Stimulated activated CD4-positive, alpha-beta T cell treated with anti-CD3 and anti-CD28 coated beads, Interleukin-15, amount 100 ng/mL, for 24 hours (primary cell): Measurements from ENCODE around the gene CDK14.

Experiments used
- DNase-seq: peaks from one replicate; pipeline ENCODE4 v3.0.0-alpha.2; 2020

CDK14 gene

GRCh38 chr7:90595801-90596670 is at the start of gene CDK14:
CDK14 (plus strand) TSS chr7:90596321; CDS start chr7:90596628, 307 bp downstream.
- DNase-seq: peak; percentile 73

- DNase-seq: no peak
Measured at GRCh38 chr7:90551036-90551435, 45.1 kb upstream of the CDK14 start.

GRCh38 chr7:90552521-90552920 is 43.6 kb upstream of the CDK14 start:
- no peak for DNase-seq

GRCh38 chr7:90560730-90561129 is 35.4 kb upstream of the CDK14 start:
- DNase-seq: no peak

- DNase-seq: no peak
Measured at GRCh38 chr7:90563286-90563685, 32.8 kb upstream of the CDK14 start.

- no peak for DNase-seq
Measured at GRCh38 chr7:90564455-90564854, 31.7 kb upstream of the CDK14 start.

GRCh38 chr7:90568213-90568612 is 27.9 kb upstream of the CDK14 start:
- no peak for DNase-seq

- DNase-seq: no peak
Measured at GRCh38 chr7:90569368-90569767, 26.8 kb upstream of the CDK14 start.

- DNase-seq: no peak
Measured at GRCh38 chr7:90570373-90570959, 25.7 kb upstream of the CDK14 start.

GRCh38 chr7:90574146-90574819 is 21.8 kb upstream of the CDK14 start:
- no peak for DNase-seq

GRCh38 chr7:90574820-90575187 is 21.3 kb upstream of the CDK14 start:
- no peak for DNase-seq

- no peak for DNase-seq
Measured at GRCh38 chr7:90579181-90579688, 16.9 kb upstream of the CDK14 start.

- no peak for DNase-seq
Measured at GRCh38 chr7:90580051-90580450, 16.1 kb upstream of the CDK14 start.

GRCh38 chr7:90582164-90582563 is 14.0 kb upstream of the CDK14 start:
- no peak for DNase-seq

GRCh38 chr7:90584378-90584777 is 11.7 kb upstream of the CDK14 start:
- DNase-seq: no peak

- no peak for DNase-seq
Measured at GRCh38 chr7:90586091-90586490, 10.0 kb upstream of the CDK14 start.

- DNase-seq: no peak
Measured at GRCh38 chr7:90587766-90588165, 8.4 kb upstream of the CDK14 start.

GRCh38 chr7:90592033-90592432 is 4.1 kb upstream of the CDK14 start:
- no peak for DNase-seq

GRCh38 chr7:90593205-90593604 is 2.9 kb upstream of the CDK14 start:
- DNase-seq: no peak

GRCh38 chr7:90594751-90595317 is 1.3 kb upstream of the CDK14 start:
- no peak for DNase-seq

- no peak for DNase-seq
Measured at GRCh38 chr7:90595342-90595800, 750 bp upstream of the CDK14 start.

GRCh38 chr7:90596671-90597562 is 796 bp downstream of the CDK14 start:
- no peak for DNase-seq
